Measurements from ENCODE around the gene PNMA6E. TPM values are rescaled to one million over a fixed set of nuclear protein-coding genes. Genes with fewer than 3 reads are reported as not detected.

The PNMA6E gene
- total and polyA plus RNA-seq, 9 of the 15 experiments (the other 6 are each of a cell fraction or from before 2014, with no cell fraction given): 0.03 TPM; not detected in 8

- TF ChIP-seq STAG1 (CRISPR knock-in tag; IDR thresholded peaks at IDR 0.05; ENCODE audit: borderline replicate concordance): no peak
- TF ChIP-seq MLX (CRISPR knock-in tag; conservative IDR thresholded peaks at IDR 0.05): no peak
- no peak for TF ChIP-seq MED1 (CRISPR knock-in tag; IDR thresholded peaks at IDR 0.05; ENCODE audit: borderline replicate concordance)
- no peak for TF ChIP-seq ARID2 (IDR thresholded peaks at IDR 0.05)
- H3K79me2 ChIP-seq (ENCODE audit: control insufficient read depth, insufficient read depth, low read length): no peaks in the 10 kb centered on the region
- ChIA-PET POLR2A (interaction anchor here (1.2 to 2.5 kb wide), 3 partner anchors 11 to 19 kb away, joined by 3 to 7 read pairs (median 6); partner anchors contain the start of gene ZNF275), CTCF (ENCODE audit: low intra/inter-chr PET ratio) (no interaction called here)
- H3K9ac ChIP-seq (ENCODE audit: insufficient read depth in 1 of 2, low read depth in 2 of 2, low read length in 2 of 2): no peak overlapping the region
- no TSS peak for BruUV-seq (replicated peaks)
- H3K27ac ChIP-seq (ENCODE audit: extremely low read depth, low read depth, low read length): no peak overlapping the region
- ATAC-seq (no peak), DNase-seq (ENCODE audit: extremely low read depth in 1 of 4, low spot score in 3 of 4) (no peak), FAIRE-seq (no peak)
- H3K36me3 ChIP-seq (ENCODE audit: control insufficient read depth, insufficient read depth, low read length): peaks cover 22% of the 10 kb centered on the region; the same call in 1 of the 3 replicates
- in situ Hi-C loops (cut with MboI) (no loop called here), intact Hi-C loops (cut with micrococcal nuclease) (no loop called here)
- H3K27me3 ChIP-seq (ENCODE audit: control insufficient read depth in 2 of 2, insufficient read depth in 2 of 2, low read length in 2 of 2): no peaks in the 10 kb centered on the region
- H3K9me1 ChIP-seq (ENCODE audit: control insufficient read depth, insufficient read depth, low read length): no peaks in the 10 kb centered on the region
- H3K4me3 ChIP-seq: no peak overlapping the region
- H4K20me1 ChIP-seq (replicated peaks; ENCODE audit: control insufficient read depth, insufficient read depth, low read length): no peaks in the 10 kb centered on the region
- no peak overlapping the region for H2AFZ ChIP-seq (ENCODE audit: low read depth, low read length)
- no peaks in the 10 kb centered on the region for H3K9me3 ChIP-seq (replicated peaks; ENCODE audit: control insufficient read depth, insufficient read depth, low read depth, low read length)
- no peaks in the 10 kb centered on the region; a peak in 1 of 5 replicates for H3K4me1 ChIP-seq (replicated peaks in 1 of 2; ENCODE audit: control insufficient read depth in 2 of 2, insufficient read depth in 2 of 2, low read length in 2 of 2)
- WGBS (ENCODE audit: insufficient coverage, low coverage, missing lambda C conversion rate): 79% methylated on average over 12 of the region's 12 CpGs
- no peak overlapping the region for H3K4me2 ChIP-seq (ENCODE audit: insufficient read depth, low read length)
Measured at GRCh38 chrX:153353416-153353815, 47.7 kb downstream of the PNMA6E start.

GRCh38 chrX:153352858-153353257, 48.3 kb downstream of the PNMA6E start:
- peaks cover 26% of the 10 kb centered on the region; the same call in 2 of the 3 replicates for H3K36me3 ChIP-seq (ENCODE audit: control insufficient read depth, insufficient read depth, low read length)
- ChIA-PET CTCF (ENCODE audit: low intra/inter-chr PET ratio) (no interaction called here), POLR2A (interaction anchor here (0.8 to 2.5 kb wide), 4 partner anchors 10 to 20 kb away, joined by 3 to 7 read pairs (median 4); partner anchors contain the start of gene ZNF275)
- no TSS peak for BruUV-seq (replicated peaks)
- H3K27me3 ChIP-seq (ENCODE audit: control insufficient read depth in 2 of 2, insufficient read depth in 2 of 2, low read length in 2 of 2): no peaks in the 10 kb centered on the region
- no peaks in the 10 kb centered on the region for H3K9me1 ChIP-seq (ENCODE audit: control insufficient read depth, insufficient read depth, low read length)
- no peak for FAIRE-seq
- H3K4me1 ChIP-seq (replicated peaks in 1 of 2; ENCODE audit: control insufficient read depth in 2 of 2, insufficient read depth in 2 of 2, low read length in 2 of 2): no peaks in the 10 kb centered on the region; a peak in 1 of 5 replicates
- H3K4me2 ChIP-seq (ENCODE audit: insufficient read depth, low read length): no peak overlapping the region
- no peak overlapping the region for H3K4me3 ChIP-seq
- H3K79me2 ChIP-seq (ENCODE audit: control insufficient read depth, insufficient read depth, low read length): no peaks in the 10 kb centered on the region
- no peak for ATAC-seq
- DNase-seq (ENCODE audit: extremely low read depth in 1 of 4, low spot score in 3 of 4): no peak
- H4K20me1 ChIP-seq (replicated peaks; ENCODE audit: control insufficient read depth, insufficient read depth, low read length): no peaks in the 10 kb centered on the region
- in situ Hi-C loops (cut with MboI) (no loop called here), intact Hi-C loops (cut with micrococcal nuclease) (no loop called here)
- H3K27ac ChIP-seq (ENCODE audit: extremely low read depth, low read depth, low read length): no peak overlapping the region
- no peak overlapping the region for H3K9ac ChIP-seq (ENCODE audit: insufficient read depth in 1 of 2, low read depth in 2 of 2, low read length in 2 of 2)
- WGBS (ENCODE audit: insufficient coverage, low coverage, missing lambda C conversion rate): 63% methylated on average over 3 of the region's 3 CpGs
- no peak overlapping the region for H2AFZ ChIP-seq (ENCODE audit: low read depth, low read length)
- H3K9me3 ChIP-seq (replicated peaks; ENCODE audit: control insufficient read depth, insufficient read depth, low read depth, low read length): no peaks in the 10 kb centered on the region
- TF ChIP-seq CEBPZ (IDR thresholded peaks at IDR 0.05; ENCODE audit: borderline replicate concordance, low read depth, low read length) (no peak), MCM2 (IDR thresholded peaks at IDR 0.05; ENCODE audit: low read depth) (no peak), ZNF134 (CRISPR knock-in tag; conservative IDR thresholded peaks at IDR 0.05) (no peak), TEAD1 (CRISPR knock-in tag; IDR thresholded peaks at IDR 0.05) (no peak), ATF6 (CRISPR knock-in tag; IDR thresholded peaks at IDR 0.05) (no peak), ZNF324 (CRISPR knock-in tag; IDR thresholded peaks at IDR 0.05) (no peak)

Measured in K562 (cell line).